ENCODE results near the gene ZBTB46.
"Not testable (repeated sequence)": the region's sequence is repeated elsewhere in the genome, so short reads cannot be mapped to it uniquely, and the experiment has no call there.

ZBTB46 gene

GRCh38 chr20:63722967-63723622 is 108.0 kb downstream of the ZBTB46 start:
- H3K4me2 ChIP-seq (ENCODE audit: low read length); H3K4me1 ChIP-seq (ENCODE audit: control insufficient read depth, insufficient read depth, low read length); H3K4me3 ChIP-seq (ENCODE audit: low read length); H3K9me3 ChIP-seq (replicated peaks; ENCODE audit: low read length); H3K27me3 ChIP-seq (ENCODE audit: control insufficient read depth, insufficient read depth, low read length); H3K9ac ChIP-seq (ENCODE audit: low read depth, low read length): not testable (repeated sequence)
- peaks cover 22% of the 10 kb centered on the region for H3K36me3 ChIP-seq (ENCODE audit: insufficient read depth, low read length)

- Histone ChIP-seq H3K9me3 (replicated peaks; ENCODE audit: low read length) (peaks cover 5% of the 10 kb centered on the region), H3K36me3 (ENCODE audit: insufficient read depth, low read length) (peaks cover 35% of the 10 kb centered on the region), H3K4me1 (ENCODE audit: control insufficient read depth, insufficient read depth, low read length) (no peaks in the 10 kb centered on the region), H3K9ac (ENCODE audit: low read depth, low read length) (no peak overlapping the region), H3K4me2 (ENCODE audit: low read length) (no peak overlapping the region), H3K4me3 (ENCODE audit: low read length) (no peak overlapping the region), H3K27me3 (ENCODE audit: control insufficient read depth, insufficient read depth, low read length) (no peaks in the 10 kb centered on the region)
Observed at GRCh38 chr20:63718996-63719395, 112.1 kb downstream of the ZBTB46 start.

GRCh38 chr20:63714858-63715257 is 116.2 kb downstream of the ZBTB46 start:
- Histone ChIP-seq H3K4me1 (ENCODE audit: control insufficient read depth, insufficient read depth, low read length) (no peaks in the 10 kb centered on the region), H3K9ac (ENCODE audit: low read depth, low read length) (no peak overlapping the region), H3K4me2 (ENCODE audit: low read length) (no peak overlapping the region), H3K4me3 (ENCODE audit: low read length) (no peak overlapping the region), H3K36me3 (ENCODE audit: insufficient read depth, low read length) (peaks cover 53% of the 10 kb centered on the region), H3K9me3 (replicated peaks; ENCODE audit: low read length) (peaks cover 5% of the 10 kb centered on the region), H3K27me3 (ENCODE audit: control insufficient read depth, insufficient read depth, low read length) (no peaks in the 10 kb centered on the region)

- no peak overlapping the region for H3K9ac ChIP-seq (ENCODE audit: low read depth, low read length)
Observed at GRCh38 chr20:63712191-63712590, 118.9 kb downstream of the ZBTB46 start.

GRCh38 chr20:63711085-63711645 is 119.9 kb downstream of the ZBTB46 start:
- peaks cover 50% of the 10 kb centered on the region for H3K36me3 ChIP-seq (ENCODE audit: insufficient read depth, low read length)
- no peaks in the 10 kb centered on the region for H3K9me3 ChIP-seq (replicated peaks; ENCODE audit: low read length)
- no peak overlapping the region for H3K4me3 ChIP-seq (ENCODE audit: low read length)
- peaks cover 18% of the 10 kb centered on the region for H3K4me1 ChIP-seq (ENCODE audit: control insufficient read depth, insufficient read depth, low read length)
- no peak overlapping the region for H3K4me2 ChIP-seq (ENCODE audit: low read length)
- H3K27me3 ChIP-seq (ENCODE audit: control insufficient read depth, insufficient read depth, low read length) = no peaks in the 10 kb centered on the region
- no peak overlapping the region for H3K9ac ChIP-seq (ENCODE audit: low read depth, low read length)

More at GRCh38 chr20:63712191-63712590, 118.9 kb downstream of the ZBTB46 start:
- H3K27me3 ChIP-seq (ENCODE audit: control insufficient read depth, insufficient read depth, low read length) = no peaks in the 10 kb centered on the region
- H3K9me3 ChIP-seq (replicated peaks; ENCODE audit: low read length) = no peaks in the 10 kb centered on the region
- H3K4me3 ChIP-seq (ENCODE audit: low read length) = no peak overlapping the region
- H3K4me2 ChIP-seq (ENCODE audit: low read length) = no peak overlapping the region
- peaks cover 9% of the 10 kb centered on the region for H3K4me1 ChIP-seq (ENCODE audit: control insufficient read depth, insufficient read depth, low read length)
- H3K36me3 ChIP-seq (ENCODE audit: insufficient read depth, low read length) = peaks cover 44% of the 10 kb centered on the region

- Histone ChIP-seq H3K9me3 (replicated peaks; ENCODE audit: low read length) (no peaks in the 10 kb centered on the region), H3K27me3 (ENCODE audit: control insufficient read depth, insufficient read depth, low read length) (no peaks in the 10 kb centered on the region), H3K4me1 (ENCODE audit: control insufficient read depth, insufficient read depth, low read length) (peaks cover 22% of the 10 kb centered on the region), H3K4me2 (ENCODE audit: low read length) (peak overlapping the region; percentile 91), H3K9ac (ENCODE audit: low read depth, low read length) (peak overlapping the region; percentile 98), H3K4me3 (ENCODE audit: low read length) (peak overlapping the region; percentile 97), H3K36me3 (ENCODE audit: insufficient read depth, low read length) (peaks cover 60% of the 10 kb centered on the region)
Observed at GRCh38 chr20:63709149-63709527, 121.9 kb downstream of the ZBTB46 start.

- Histone ChIP-seq H3K36me3 (ENCODE audit: insufficient read depth, low read length) (peaks cover 63% of the 10 kb centered on the region), H3K4me3 (ENCODE audit: low read length) (peak overlapping the region; percentile 97), H3K4me2 (ENCODE audit: low read length) (peak overlapping the region; percentile 91), H3K4me1 (ENCODE audit: control insufficient read depth, insufficient read depth, low read length) (peaks cover 22% of the 10 kb centered on the region), H3K9me3 (replicated peaks; ENCODE audit: low read length) (no peaks in the 10 kb centered on the region), H3K9ac (ENCODE audit: low read depth, low read length) (peak overlapping the region; percentile 98), H3K27me3 (ENCODE audit: control insufficient read depth, insufficient read depth, low read length) (no peaks in the 10 kb centered on the region)
Observed at GRCh38 chr20:63708301-63709148, 122.5 kb downstream of the ZBTB46 start.

- Histone ChIP-seq H3K9me3 (replicated peaks; ENCODE audit: low read length) (no peaks in the 10 kb centered on the region), H3K36me3 (ENCODE audit: insufficient read depth, low read length) (peaks cover 63% of the 10 kb centered on the region), H3K4me2 (ENCODE audit: low read length) (peak within 1 kb of the TSS; percentile 91), H3K9ac (ENCODE audit: low read depth, low read length) (peak within 1 kb of the TSS; percentile 98), H3K4me1 (ENCODE audit: control insufficient read depth, insufficient read depth, low read length) (peaks cover 22% of the 10 kb centered on the region), H3K4me3 (ENCODE audit: low read length) (peak within 1 kb of the TSS; percentile 97), H3K27me3 (ENCODE audit: control insufficient read depth, insufficient read depth, low read length) (no peaks in the 10 kb centered on the region)
Observed at GRCh38 chr20:63707558-63708300, 123.3 kb downstream of the ZBTB46 start, which contains the start of the genes ARFRP1 and ZGPAT. Gene ARFRP1, minus strand, starts transcription at chr20:63707976. Its CDS starts 885 bp downstream, at chr20:63707091. Gene ZGPAT, plus strand, starts transcription at chr20:63708039. Its CDS starts 542 bp downstream, at chr20:63708581.

GRCh38 chr20:63706852-63707557 is 124.1 kb downstream of the ZBTB46 start:
- Histone ChIP-seq H3K27me3 (ENCODE audit: control insufficient read depth, insufficient read depth, low read length) (no peaks in the 10 kb centered on the region), H3K9ac (ENCODE audit: low read depth, low read length) (peak overlapping the region; percentile 98), H3K9me3 (replicated peaks; ENCODE audit: low read length) (no peaks in the 10 kb centered on the region), H3K4me1 (ENCODE audit: control insufficient read depth, insufficient read depth, low read length) (peaks cover 22% of the 10 kb centered on the region), H3K4me3 (ENCODE audit: low read length) (peak overlapping the region; percentile 97), H3K4me2 (ENCODE audit: low read length) (peak overlapping the region; percentile 91), H3K36me3 (ENCODE audit: insufficient read depth, low read length) (peaks cover 58% of the 10 kb centered on the region)

- Histone ChIP-seq H3K36me3 (ENCODE audit: insufficient read depth, low read length) (peaks cover 51% of the 10 kb centered on the region), H3K4me1 (ENCODE audit: control insufficient read depth, insufficient read depth, low read length) (peaks cover 22% of the 10 kb centered on the region), H3K4me2 (ENCODE audit: low read length) (peak overlapping the region; percentile 91)
Observed at GRCh38 chr20:63706027-63706695, 124.9 kb downstream of the ZBTB46 start.

More at GRCh38 chr20:63706027-63706695, 124.9 kb downstream of the ZBTB46 start:
- Histone ChIP-seq H3K4me3 (ENCODE audit: low read length) (peak overlapping the region; percentile 97), H3K9ac (ENCODE audit: low read depth, low read length) (peak overlapping the region; percentile 98), H3K9me3 (replicated peaks; ENCODE audit: low read length) (no peaks in the 10 kb centered on the region), H3K27me3 (ENCODE audit: control insufficient read depth, insufficient read depth, low read length) (no peaks in the 10 kb centered on the region)
